ENCODE results near the gene AWAT2. TPM values are rescaled to one million over a fixed set of nuclear protein-coding genes. Genes with fewer than 3 reads are reported as not detected.

AWAT2 gene
- total and polyA plus RNA-seq, 2 experiments from 2014 or later: not detected

GRCh38 chrX:70038515-70038914 is 11.2 kb downstream of the AWAT2 start:
- Histone ChIP-seq H3K27ac (ENCODE audit: low read depth) (no peak overlapping the region), H3K79me2 (replicated peaks; ENCODE audit: insufficient read depth) (no peaks in the 10 kb centered on the region)
- no peak overlapping the region for H3K4me3 Mint-ChIP-seq

GRCh38 chrX:70034646-70035045 is 15.1 kb downstream of the AWAT2 start:
- Histone ChIP-seq H3K27me3 (ENCODE audit: insufficient read depth) (no peaks in the 10 kb centered on the region), H3K79me2 (replicated peaks; ENCODE audit: insufficient read depth) (no peaks in the 10 kb centered on the region), H3K9me2 (ENCODE audit: insufficient read depth) (no peaks in the 10 kb centered on the region), H4K20me1 (replicated peaks; ENCODE audit: insufficient read depth) (no peaks in the 10 kb centered on the region), H2AFZ (no peak overlapping the region), H3K36me3 (ENCODE audit: insufficient read depth) (no peaks in the 10 kb centered on the region), H3K4me1 (ENCODE audit: insufficient read depth) (no peaks in the 10 kb centered on the region; the same call in 1 of the 2 replicates), H3K4me2 (no peak overlapping the region), H3K4me3 (no peak overlapping the region), H3F3A (replicated peaks; ENCODE audit: low read depth) (no peaks in the 10 kb centered on the region), H3K27ac (ENCODE audit: low read depth) (no peak overlapping the region)
- DNase-seq (ENCODE audit: low spot score): no peak
- no peak for ATAC-seq
- Mint-ChIP-seq H3K27me3 (ENCODE audit: insufficient read depth, low read depth, poor library complexity) (peaks cover 2% of the 10 kb centered on the region), H3K4me3 (no peak overlapping the region), H3K4me1 (peaks cover 12% of the 10 kb centered on the region), H3K36me3 (ENCODE audit: low read depth) (no peaks in the 10 kb centered on the region), H3K9me3 (no peaks in the 10 kb centered on the region), H3K27ac (no peak overlapping the region)
- TF ChIP-seq ZNF331 (CRISPR knock-in tag; IDR thresholded peaks at IDR 0.05; ENCODE audit: low read depth): no peak
- TF ChIP-seq REST (IDR thresholded peaks at IDR 0.05; ENCODE audit: unreplicated experiment): no peak
- TF ChIP-seq NANOG (IDR thresholded peaks at IDR 0.05; ENCODE audit: borderline replicate concordance): no peak
- no peak for TF ChIP-seq EZH2phosphoT487 (IDR thresholded peaks at IDR 0.05; ENCODE audit: unreplicated experiment)
- no peak for TF ChIP-seq ZNF114 (CRISPR knock-in tag; IDR thresholded peaks at IDR 0.05)
- TF ChIP-seq EZH2 (IDR thresholded peaks at IDR 0.05; ENCODE audit: low read depth, unreplicated experiment): no peak
- TF ChIP-seq STAT1 (IDR thresholded peaks at IDR 0.05; ENCODE audit: unreplicated experiment): no peak
- no peak for TF ChIP-seq CTCF (conservative IDR thresholded peaks at IDR 0.05; ENCODE audit: low read depth in 2 of 2)
- TF ChIP-seq JUNB (IDR thresholded peaks at IDR 0.05; ENCODE audit: unreplicated experiment): no peak
- TF ChIP-seq CREB1 (CRISPR knock-in tag; IDR thresholded peaks at IDR 0.05; ENCODE audit: low read depth): no peak
- no peak for TF ChIP-seq ETS1 (IDR thresholded peaks at IDR 0.05)

More at GRCh38 chrX:70038515-70038914, 11.2 kb downstream of the AWAT2 start:
- H3K4me2 ChIP-seq: no peak overlapping the region
- ATAC-seq: no peak
- H3K4me3 ChIP-seq: no peak overlapping the region
- H2AFZ ChIP-seq: no peak overlapping the region
- DNase-seq (ENCODE audit: low spot score): no peak
- H3K4me1 ChIP-seq (ENCODE audit: insufficient read depth): no peaks in the 10 kb centered on the region; the same call in 1 of the 2 replicates
- Mint-ChIP-seq H3K4me1 (peaks cover 7% of the 10 kb centered on the region), H3K27me3 (ENCODE audit: insufficient read depth, low read depth, poor library complexity) (peaks cover 4% of the 10 kb centered on the region), H3K27ac (no peak overlapping the region), H3K36me3 (ENCODE audit: low read depth) (no peaks in the 10 kb centered on the region), H3K9me3 (no peaks in the 10 kb centered on the region)
- no peaks in the 10 kb centered on the region for H3K27me3 ChIP-seq (ENCODE audit: insufficient read depth)
- H3F3A ChIP-seq (replicated peaks; ENCODE audit: low read depth): no peaks in the 10 kb centered on the region
- H3K9me2 ChIP-seq (ENCODE audit: insufficient read depth): no peaks in the 10 kb centered on the region
- no peaks in the 10 kb centered on the region for H4K20me1 ChIP-seq (replicated peaks; ENCODE audit: insufficient read depth)
- no peak for TF ChIP-seq STAT1 (IDR thresholded peaks at IDR 0.05; ENCODE audit: unreplicated experiment)
- TF ChIP-seq JUNB (IDR thresholded peaks at IDR 0.05; ENCODE audit: unreplicated experiment): no peak
- no peaks in the 10 kb centered on the region for H3K36me3 ChIP-seq (ENCODE audit: insufficient read depth)

All from GM23338 (cell line).